Measurements from ENCODE around the gene DDX50.

DNA sequence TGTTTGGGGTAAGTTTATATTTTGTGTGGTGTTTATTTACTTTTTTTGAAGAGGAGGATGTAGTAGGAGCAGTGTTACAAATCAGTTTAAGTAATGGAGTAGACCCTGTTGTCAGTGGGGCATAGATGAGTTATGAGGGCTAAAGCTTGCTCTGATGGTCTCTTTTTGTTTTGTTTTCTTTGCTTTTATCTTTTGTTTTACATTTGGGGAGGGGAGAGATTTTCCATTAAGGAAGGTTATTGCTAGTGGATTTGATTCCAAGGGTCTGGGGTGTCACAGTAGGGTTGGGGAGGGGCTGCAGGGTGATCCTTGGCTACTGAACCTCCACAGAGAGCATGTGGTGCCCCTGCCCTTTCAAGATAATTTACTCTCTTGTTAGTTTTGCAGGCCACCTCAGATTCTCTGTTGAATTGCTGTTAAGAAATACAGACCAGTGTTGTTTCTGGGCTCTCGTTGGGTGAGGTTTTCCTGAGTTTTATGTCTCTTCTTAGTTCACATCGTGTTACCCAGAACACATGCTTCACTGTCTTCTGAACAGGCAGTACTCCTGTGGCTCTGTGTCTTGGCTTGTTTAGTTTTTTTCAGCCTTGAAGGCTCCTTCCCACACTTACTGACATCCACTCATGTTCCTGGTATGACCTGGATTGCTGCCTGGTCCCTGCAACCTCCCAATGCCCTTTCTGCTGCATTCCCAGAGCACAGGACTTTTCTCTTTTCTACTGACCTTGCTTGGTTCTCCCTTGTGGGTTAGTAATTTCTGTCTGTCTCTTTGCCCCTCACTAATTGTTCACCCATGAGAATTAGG, 91.7 kb downstream of the DDX50 start:
- TF ChIP-seq, protein P1, sequence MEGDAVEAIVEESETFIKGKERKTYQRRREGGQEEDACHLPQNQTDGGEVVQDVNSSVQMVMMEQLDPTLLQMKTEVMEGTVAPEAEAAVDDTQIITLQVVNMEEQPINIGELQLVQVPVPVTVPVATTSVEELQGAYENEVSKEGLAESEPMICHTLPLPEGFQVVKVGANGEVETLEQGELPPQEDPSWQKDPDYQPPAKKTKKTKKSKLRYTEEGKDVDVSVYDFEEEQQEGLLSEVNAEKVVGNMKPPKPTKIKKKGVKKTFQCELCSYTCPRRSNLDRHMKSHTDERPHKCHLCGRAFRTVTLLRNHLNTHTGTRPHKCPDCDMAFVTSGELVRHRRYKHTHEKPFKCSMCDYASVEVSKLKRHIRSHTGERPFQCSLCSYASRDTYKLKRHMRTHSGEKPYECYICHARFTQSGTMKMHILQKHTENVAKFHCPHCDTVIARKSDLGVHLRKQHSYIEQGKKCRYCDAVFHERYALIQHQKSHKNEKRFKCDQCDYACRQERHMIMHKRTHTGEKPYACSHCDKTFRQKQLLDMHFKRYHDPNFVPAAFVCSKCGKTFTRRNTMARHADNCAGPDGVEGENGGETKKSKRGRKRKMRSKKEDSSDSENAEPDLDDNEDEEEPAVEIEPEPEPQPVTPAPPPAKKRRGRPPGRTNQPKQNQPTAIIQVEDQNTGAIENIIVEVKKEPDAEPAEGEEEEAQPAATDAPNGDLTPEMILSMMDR (IDR thresholded peaks at IDR 0.05) = no peak
- no peak for TF ChIP-seq EP300 (IDR thresholded peaks at IDR 0.05)
- TF ChIP-seq, protein P2, sequence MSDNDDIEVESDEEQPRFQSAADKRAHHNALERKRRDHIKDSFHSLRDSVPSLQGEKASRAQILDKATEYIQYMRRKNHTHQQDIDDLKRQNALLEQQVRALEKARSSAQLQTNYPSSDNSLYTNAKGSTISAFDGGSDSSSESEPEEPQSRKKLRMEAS (IDR thresholded peaks at IDR 0.05) = no peak
- TF ChIP-seq, protein P3, sequence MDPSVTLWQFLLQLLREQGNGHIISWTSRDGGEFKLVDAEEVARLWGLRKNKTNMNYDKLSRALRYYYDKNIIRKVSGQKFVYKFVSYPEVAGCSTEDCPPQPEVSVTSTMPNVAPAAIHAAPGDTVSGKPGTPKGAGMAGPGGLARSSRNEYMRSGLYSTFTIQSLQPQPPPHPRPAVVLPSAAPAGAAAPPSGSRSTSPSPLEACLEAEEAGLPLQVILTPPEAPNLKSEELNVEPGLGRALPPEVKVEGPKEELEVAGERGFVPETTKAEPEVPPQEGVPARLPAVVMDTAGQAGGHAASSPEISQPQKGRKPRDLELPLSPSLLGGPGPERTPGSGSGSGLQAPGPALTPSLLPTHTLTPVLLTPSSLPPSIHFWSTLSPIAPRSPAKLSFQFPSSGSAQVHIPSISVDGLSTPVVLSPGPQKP (IDR thresholded peaks at IDR 0.05; ENCODE audit: low read depth, low read length) = no peak
- TF ChIP-seq HDAC2 (IDR thresholded peaks at IDR 0.05) = no peak
- TF ChIP-seq RAD21 (conservative IDR thresholded peaks at IDR 0.05 in 1 of 2, IDR thresholded peaks at IDR 0.05 in 1 of 2) = no peak
- TF ChIP-seq CEBPB (IDR thresholded peaks at IDR 0.05) = no peak

Data from A549 (cell line).